Measurements from ENCODE around the gene INHBB.

The INHBB gene

DNA sequence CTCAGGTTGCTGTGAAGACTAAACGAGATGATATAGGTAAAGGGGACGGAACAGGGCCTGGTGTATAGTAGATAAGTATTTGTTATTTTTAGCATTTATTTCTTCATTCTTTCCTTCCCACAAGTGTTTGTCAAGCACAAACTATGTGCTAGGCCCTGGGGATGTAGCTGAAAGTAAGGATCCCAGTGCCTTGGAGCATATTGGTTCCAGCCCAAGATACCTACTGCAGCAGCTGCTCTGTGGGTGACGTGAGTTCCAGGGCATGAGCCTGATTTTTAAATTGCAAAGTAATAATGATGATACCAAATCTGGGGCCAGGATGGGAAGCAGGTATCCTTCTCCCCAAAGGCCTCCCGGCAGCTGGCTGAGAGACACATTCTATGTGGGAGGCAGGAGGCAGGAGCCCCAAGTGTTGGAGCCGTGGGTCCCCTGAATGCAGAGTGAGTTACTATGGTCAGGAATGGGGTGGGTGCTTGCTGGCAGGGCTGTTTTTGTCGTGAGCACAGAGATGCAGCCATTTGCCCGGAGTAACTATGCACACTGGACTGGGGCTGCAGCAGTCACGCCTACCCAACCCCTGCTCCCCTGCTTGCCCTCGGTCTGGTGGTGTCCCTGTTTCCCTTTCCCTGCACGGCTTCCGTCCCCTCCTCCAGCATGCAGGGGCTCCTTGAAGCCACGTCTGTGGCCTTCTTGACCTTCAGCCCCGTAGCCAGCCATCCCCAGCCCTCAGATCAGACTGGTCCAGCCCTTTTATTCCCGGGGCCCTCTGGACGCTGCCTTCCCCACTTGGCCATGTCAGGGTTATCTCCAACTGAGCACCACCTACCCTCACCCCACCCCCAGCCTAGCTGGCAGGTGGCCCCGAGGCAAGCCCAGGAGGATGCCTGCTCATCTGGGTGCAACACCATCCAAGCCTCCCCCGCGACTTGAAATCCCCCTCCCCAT is 52.4 kb downstream of the INHBB start:
- no peak for DNase-seq (ENCODE audit: low read depth)

DNA sequence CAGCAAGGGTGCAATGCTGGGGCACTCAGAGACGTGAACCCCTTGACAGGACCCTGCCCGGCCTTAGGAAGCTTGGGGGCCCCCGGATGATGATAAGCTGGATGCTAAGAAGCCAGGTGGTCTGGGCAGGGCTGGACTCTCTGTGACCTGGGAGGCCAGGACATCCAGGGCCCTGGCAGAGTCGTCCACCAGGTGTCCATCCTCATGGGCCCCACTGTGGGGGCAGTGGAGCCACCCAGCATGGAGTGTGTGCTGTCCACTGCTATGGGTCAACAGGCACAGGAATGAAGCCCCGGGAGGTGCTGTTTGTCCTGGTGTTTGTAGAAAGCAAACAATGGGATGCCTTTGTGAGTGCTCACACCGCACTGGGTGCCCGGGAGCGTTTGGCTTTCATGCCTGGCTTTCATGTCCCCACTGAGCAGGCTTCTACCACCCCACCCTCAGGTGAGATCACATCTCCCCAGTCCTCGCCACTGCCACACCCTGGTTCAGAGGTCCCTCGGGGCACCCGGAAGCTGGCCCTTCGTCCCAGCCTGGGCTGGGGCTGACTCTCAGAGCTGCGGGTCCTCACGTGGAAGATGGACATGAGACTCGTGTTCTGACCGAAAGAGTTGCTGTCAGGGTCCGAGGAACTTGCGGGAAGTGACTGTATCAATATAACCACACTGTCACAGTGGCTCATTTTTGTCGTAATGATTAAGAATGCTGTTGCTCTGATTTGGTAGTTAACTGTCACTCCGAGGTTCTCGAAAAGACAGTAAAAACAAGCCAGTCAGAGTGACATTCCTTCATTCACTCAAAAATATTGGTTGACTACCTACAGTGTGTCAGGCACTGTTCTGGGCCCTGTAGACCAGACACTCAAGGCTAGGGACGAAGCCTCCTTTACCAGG is 53.3 kb downstream of the INHBB start:
- no peak for DNase-seq (ENCODE audit: low read depth)

DNA sequence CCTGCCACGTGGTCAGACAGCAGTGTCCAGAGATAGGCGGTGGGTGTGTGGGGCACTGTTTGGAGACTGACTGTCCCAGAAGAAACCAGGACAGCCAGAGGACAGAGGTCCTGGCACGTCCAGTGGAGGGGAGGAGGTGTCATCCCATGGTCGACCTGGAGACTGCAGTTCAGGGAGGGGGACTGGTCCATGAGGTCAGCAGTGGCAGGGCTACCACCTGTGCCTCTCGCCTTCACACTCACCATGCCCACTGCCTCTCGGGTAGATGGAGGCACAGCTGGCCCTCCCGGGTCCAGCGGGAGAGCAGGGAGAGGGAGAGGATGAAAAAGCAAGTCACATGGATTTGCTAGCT is 53.9 kb downstream of the INHBB start:
- no peak for DNase-seq (ENCODE audit: low read depth)

DNA sequence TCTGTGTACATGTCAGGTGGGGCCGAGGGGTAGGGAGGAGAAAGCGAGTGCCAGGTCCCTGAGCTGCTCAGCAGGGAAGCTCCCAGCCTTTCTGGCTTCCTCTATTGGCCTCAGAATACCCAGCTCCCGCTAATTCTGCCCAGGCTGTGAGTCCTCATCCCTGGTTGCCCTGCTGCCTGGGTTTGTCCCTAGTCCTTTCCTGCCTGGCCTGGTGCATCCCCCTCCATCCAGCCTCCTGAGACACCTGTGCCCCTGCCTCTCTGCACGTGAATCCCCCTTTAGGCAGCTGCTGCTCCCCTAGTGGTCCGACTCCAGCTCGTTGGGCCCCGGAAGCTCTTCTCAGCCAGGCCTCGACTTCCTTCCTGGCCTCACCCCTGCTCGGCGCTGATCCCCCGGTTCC is 54.6 kb downstream of the INHBB start:
- DNase-seq (ENCODE audit: low read depth): no peak

All from activated T-helper 9 cell treated with anti-CD3 and anti-CD28 coated beads, Interleukin-2, amount 50 U/mL, for 16 hours (primary cell).